DMS53 (cell line): ENCODE measurements around the gene NCAPD2.
"Not testable (repeated sequence)": the region's sequence is repeated elsewhere in the genome, so short reads cannot be mapped to it uniquely, and the experiment has no call there.

ENCODE experiments used
- DNase-seq: peaks from one replicate; lab custom pipeline; 2025; lab: John Stamatoyannopoulos, UW

Gene NCAPD2

GRCh38 chr12:6497291-6497690 lies 3.4 kb downstream of the NCAPD2 start:
- DNase-seq, result not testable (repeated sequence)

GRCh38 chr12:6500466-6500865 lies 6.6 kb downstream of the NCAPD2 start:
- DNase-seq, result no peak

DNA sequence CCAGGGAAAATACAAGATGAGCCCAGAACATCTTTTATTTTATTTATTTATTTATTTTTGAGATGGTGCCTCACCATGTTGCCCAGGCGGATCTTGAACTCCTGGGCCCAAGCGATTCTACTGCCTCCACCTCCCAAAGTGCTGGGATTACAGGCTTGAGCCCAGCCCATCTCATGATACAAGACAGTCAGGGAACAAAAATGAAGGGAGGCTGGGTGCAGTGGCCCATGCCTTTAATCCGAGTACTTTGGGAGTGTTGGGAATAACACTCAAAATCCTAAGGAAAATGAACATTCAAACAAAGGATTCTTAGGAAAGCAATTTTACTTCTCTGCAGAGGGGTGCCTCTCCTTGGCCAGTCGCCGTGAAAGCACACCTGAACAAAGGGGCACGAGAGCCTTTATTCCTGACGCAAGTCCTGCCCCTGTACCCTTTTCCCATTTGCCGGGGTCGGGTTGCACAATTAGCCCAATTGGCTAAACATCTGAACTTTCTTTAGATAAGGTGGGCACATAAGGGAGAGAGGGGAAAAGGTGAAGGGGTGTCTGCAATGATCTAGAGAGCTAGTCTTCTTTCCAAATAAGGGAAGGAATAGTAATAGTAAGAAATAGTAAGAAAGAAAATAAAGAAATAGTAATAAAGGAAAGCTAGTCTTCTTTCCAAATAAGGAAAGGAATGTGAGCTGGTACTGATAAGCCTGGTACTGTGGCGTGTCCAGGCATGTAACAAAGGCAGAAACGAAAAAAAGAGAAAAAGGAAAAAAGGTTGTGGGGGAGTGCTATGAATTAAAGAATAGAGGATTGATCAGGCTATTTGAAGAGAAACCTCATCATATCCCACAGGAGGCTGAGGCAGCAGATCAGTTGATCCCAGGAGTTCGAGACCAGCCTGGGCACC lies 13.4 kb downstream of the NCAPD2 start:
- DNase-seq, result no peak

GRCh38 chr12:6508087-6508486 lies 14.2 kb downstream of the NCAPD2 start:
- no peak for DNase-seq

GRCh38 chr12:6520186-6520585 lies 26.3 kb downstream of the NCAPD2 start:
- no peak for DNase-seq

DNA sequence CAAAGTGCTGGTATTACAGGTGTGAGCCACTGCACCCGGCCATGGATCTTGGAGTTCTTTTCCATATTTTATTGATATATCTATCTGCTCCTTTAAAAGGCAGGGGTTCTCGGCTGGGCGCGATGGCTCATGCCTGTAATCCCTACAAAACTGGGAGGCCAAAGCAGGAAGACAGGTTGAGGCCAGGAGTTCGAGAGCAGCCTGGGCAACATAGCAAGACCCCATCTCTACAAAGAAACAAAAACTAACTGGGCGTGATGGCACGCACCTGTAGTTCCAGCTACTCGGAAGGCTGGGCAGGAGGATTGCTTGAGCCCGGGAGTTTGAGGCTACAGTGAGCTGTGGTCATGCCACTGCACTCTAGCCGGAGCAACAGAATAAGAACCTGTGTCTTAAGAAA lies 28.3 kb downstream of the NCAPD2 start:
- DNase-seq, result no peak

- DNase-seq, result no peak
Observed at GRCh38 chr12:6523708-6524107, 29.8 kb downstream of the NCAPD2 start.

DNA sequence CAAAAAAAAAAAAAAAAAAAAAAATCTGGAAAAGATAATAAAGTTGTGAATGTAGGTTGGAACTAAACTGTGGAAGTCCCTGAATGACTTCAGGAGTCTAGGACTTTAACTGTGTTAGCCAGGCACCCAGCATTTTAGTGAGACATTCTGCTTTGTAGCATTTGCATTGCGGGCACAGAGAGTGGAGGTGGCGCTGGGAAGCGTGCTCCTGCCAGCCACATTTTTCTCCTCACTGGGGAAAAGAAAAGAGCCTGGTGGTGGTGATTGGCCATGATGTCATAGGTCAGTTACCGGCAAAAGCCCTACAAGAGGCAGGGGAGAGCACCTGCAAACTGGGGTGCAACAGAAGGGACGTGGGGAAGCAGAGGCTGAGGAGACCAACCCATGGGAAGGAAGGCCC lies 30.7 kb downstream of the NCAPD2 start:
- DNase-seq, result no peak

DNA sequence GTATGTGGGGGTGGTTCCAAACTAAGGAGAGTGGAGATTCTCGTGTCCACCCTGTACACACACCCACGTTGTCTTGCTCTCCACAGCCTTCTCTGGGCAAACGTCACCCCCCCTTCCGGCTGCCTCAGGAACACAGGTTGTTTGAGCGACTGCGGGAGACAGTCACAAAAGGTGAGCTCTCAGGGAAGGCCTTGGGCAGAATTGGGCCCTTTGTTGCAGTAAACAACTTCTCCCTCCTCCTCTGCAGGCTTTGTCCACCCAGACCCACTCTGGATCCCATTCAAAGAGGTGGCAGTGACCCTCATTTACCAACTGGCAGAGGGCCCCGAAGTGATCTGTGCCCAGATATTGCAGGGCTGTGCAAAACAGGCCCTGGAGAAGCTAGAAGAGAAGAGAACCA lies 32.3 kb downstream of the NCAPD2 start:
- no peak for DNase-seq

GRCh38 chr12:6526766-6527525 lies 33.0 kb downstream of the NCAPD2 start:
- DNase-seq, result no peak

DNA sequence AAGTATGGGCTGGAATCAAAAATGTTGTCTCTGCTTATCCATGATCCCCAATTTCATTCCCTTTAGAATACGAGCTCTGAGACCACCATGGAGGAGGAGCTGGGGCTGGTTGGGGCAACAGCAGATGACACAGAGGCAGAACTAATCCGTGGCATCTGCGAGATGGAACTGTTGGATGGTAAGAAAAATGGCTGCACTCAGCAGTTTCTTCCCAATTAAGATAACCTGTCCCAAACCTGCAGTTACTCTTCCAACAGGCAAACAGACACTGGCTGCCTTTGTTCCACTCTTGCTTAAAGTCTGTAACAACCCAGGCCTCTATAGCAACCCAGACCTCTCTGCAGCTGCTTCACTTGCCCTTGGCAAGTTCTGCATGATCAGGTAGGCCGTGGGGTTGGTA lies 33.8 kb downstream of the NCAPD2 start:
- DNase-seq, result no peak

DNA sequence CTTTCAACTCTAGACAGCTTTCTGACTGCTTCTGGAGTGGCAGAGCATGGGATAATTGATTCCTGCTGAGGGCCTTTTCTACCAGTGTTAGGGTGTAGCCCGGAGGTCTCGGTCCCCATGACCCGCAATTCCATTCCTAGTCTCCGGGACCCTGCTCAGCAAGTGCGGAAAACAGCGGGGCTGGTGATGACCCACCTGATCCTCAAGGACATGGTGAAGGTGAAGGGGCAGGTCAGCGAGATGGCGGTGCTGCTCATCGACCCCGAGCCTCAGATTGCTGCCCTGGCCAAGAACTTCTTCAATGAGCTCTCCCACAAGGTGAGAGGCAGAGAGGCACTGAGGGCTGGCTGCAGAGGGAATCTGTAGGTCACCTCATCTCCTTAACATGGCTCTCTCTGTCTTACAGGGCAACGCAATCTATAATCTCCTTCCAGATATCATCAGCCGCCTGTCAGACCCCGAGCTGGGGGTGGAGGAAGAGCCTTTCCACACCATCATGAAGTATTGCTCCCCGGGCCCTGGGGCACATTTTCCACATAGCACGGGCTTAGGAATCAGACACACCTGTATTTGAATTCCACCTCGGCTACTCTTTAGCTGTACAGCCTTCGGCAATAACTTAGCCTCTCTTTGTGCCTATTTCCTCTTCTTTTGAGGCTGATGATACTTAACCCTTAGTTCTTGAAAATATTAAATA lies 34.8 kb downstream of the NCAPD2 start:
- no peak for DNase-seq

- DNase-seq, result no peak
Observed at GRCh38 chr12:6529291-6529737, 35.4 kb downstream of the NCAPD2 start.

DNA sequence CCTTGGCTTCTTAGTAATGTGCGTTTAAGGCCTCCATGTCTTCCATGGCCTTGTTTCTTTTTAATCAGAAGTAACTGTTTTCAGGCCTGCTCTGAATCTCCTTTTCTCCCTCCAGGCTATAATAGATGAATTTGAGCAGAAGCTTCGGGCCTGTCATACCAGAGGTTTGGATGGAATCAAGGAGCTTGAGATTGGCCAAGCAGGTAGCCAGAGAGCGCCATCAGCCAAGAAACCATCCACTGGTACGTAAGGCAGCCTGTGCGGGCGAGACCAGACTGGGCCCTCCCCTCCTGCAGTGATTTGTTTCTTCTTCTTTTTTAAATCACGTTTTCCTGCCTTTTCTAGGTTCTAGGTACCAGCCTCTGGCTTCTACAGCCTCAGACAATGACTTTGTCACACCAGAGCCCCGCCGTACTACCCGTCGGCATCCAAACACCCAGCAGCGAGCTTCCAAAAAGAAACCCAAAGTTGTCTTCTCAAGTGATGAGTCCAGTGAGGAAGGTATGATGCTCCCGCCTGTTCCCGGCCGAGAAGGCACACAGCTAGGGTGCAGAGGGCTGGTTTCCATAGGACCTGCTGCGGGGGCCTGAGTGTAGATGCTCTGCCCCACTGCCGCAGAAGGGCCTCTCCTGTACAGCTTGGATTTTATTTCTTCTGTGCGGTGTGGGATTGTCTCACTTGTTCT lies 36.8 kb downstream of the NCAPD2 start:
- DNase-seq, result no peak

DNA sequence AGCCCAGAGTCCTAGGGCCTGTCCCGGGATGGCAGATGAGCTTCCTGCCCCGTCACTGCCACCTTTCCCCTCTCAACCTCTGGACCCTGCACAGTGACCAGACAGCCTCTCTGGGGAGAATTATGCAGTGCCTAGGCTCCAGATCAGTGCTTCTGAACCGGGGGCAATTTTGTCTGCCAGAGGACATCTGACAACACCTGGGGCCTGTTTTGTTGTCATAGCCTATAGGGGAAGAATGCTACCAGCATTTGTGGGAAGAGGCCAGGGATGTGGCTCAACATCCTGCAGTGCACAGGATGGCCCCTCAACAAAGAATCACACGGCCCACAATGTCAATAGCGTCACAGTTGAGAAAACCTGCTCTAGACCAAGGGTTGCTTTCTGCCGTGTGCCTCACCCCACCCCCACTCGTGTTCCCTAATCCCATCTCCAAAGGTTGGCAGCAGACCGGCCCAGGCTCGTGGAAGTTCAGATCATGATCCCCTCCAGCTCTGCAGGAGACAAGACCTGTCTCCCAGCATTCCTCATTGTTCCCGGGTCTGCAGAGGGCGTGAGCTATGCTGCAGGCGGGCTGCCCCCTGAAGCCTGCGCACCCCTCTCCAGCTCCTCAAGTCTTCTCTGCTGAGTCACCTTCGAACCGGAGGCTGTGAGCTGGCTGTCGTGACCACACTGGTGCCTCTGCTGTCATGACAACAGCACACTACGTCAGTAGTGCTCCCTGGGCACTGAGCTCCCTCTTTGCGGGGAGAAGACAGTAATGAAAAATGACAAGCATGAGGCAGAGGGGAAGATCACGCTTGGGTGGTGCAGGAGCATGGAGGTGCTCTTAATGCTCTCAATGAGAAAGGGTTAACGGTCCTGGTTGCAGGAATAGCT lies 38.4 kb downstream of the NCAPD2 start:
- DNase-seq, result peak; percentile 99

- DNase-seq, result peak; percentile 97
Observed at GRCh38 chr12:6532927-6533652, 39.2 kb downstream of the NCAPD2 start.

GRCh38 chr12:6533653-6533922 lies 39.7 kb downstream of the NCAPD2 start:
- DNase-seq, result peak; percentile 96

DNA sequence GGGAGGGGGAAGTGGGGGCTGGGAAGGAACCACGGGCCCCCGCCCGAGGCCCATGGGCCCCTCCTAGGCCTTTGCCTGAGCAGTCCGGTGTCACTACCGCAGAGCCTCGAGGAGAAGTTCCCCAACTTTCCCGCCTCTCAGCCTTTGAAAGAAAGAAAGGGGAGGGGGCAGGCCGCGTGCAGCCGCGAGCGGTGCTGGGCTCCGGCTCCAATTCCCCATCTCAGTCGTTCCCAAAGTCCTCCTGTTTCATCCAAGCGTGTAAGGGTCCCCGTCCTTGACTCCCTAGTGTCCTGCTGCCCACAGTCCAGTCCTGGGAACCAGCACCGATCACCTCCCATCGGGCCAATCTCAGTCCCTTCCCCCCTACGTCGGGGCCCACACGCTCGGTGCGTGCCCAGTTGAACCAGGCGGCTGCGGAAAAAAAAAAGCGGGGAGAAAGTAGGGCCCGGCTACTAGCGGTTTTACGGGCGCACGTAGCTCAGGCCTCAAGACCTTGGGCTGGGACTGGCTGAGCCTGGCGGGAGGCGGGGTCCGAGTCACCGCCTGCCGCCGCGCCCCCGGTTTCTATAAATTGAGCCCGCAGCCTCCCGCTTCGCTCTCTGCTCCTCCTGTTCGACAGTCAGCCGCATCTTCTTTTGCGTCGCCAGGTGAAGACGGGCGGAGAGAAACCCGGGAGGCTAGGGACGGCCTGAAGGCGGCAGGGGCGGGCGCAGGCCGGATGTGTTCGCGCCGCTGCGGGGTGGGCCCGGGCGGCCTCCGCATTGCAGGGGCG lies 40.2 kb downstream of the NCAPD2 start, which contains the start of gene GAPDH:
TSS of gene GAPDH (plus strand) at position 595 of the 772 bp plus-strand sequence. CDS start 316 bp downstream, outside the sequence.
- peak; percentile 100 for DNase-seq

- DNase-seq, result peak; percentile 98
Observed at GRCh38 chr12:6534695-6534944, 40.7 kb downstream of the NCAPD2 start.
